CD4-positive, alpha-beta T cell (primary cell): ENCODE measurements around the gene RAI14. TPM values are rescaled to one million over a fixed set of nuclear protein-coding genes. Genes with fewer than 3 reads are reported as not detected.

Source experiments
- ATAC-seq: fragments of 200-7000 bp; cut with Tn5 transposase; one replicate; pipeline ENCODE4 v1.10.0; 2022; ENCODE audit warnings: mild to moderate bottlenecking; ENCODE audit not compliant: poor library complexity
- CTCF ChIA-PET: fragments of 350-600 bp; sonication (Branson Sonifier 250); formaldehyde crosslinking; loops from one replicate; lab custom pipeline; 2021; ENCODE audit warnings: antibody characterized with exemption, inconsistent platforms; lab: Charles Lee
- POLR2A ChIA-PET: fragments of 350-600 bp; sonication (Branson Sonifier 250); formaldehyde crosslinking; loops from one replicate; lab custom pipeline; 2021; ENCODE audit warnings: antibody characterized with exemption, inconsistent platforms; lab: Charles Lee
- DNase-seq, 14 experiments: peaks; one replicate each; pipeline ENCODE4 v3.0.0-alpha.2; 2013 to 2020; ENCODE audit warnings: mixed read lengths in 2 of 14
- H3K27ac ChIP-seq, 2 donors: one replicate each; pipeline versions ENCODE4 v1.5.1 to v1.7.0; 2013; ENCODE audit warnings: low read length in 2 of 2, low read depth in 1 of 2, mild to moderate bottlenecking in 1 of 2
- H3K27me3 ChIP-seq, 2 experiments: 1 replicate in 1 of 2; 2 replicates in 1 of 2; pipeline versions ENCODE4 v1.6.1 to v1.7.0; 2013; ENCODE audit warnings: low read length in 2 of 2, control low read depth in 1 of 2, mild to moderate bottlenecking in 1 of 2, moderate library complexity in 1 of 2; ENCODE audit not compliant: insufficient read depth in 2 of 2, control insufficient read depth in 1 of 2
- H3K36me3 ChIP-seq: one replicate; pipeline ENCODE4 v1.6.1; 2013; ENCODE audit warnings: low read length, control low read depth; ENCODE audit not compliant: insufficient read depth
- H3K4me1 ChIP-seq: one replicate; pipeline ENCODE4 v1.6.1; 2013; ENCODE audit warnings: low read length, control low read depth; ENCODE audit not compliant: insufficient read depth
- H3K4me3 ChIP-seq: one replicate; pipeline ENCODE4 v1.5.1; 2013; ENCODE audit warnings: mild to moderate bottlenecking, low read length, moderate library complexity
- H3K9me3 ChIP-seq, 2 experiments: 1 replicate in 1 of 2; 2 replicates in 1 of 2; pipeline versions ENCODE4 v1.6.1 to v1.7.0; 2013; ENCODE audit warnings: low read length in 2 of 2, mild to moderate bottlenecking in 2 of 2, control low read depth in 1 of 2, moderate library complexity in 1 of 2; ENCODE audit not compliant: control insufficient read depth in 1 of 2, insufficient read depth in 1 of 2
- H3K27ac Mint-ChIP-seq: one replicate; pipeline ENCODE4 v1.8.0; 2020; ENCODE audit warnings: mixed read lengths
- H3K27me3 Mint-ChIP-seq: one replicate; pipeline ENCODE4 v1.8.0; 2021; ENCODE audit warnings: mixed read lengths
- H3K36me3 Mint-ChIP-seq: one replicate; pipeline ENCODE4 v1.8.0; 2021; ENCODE audit warnings: low read depth, mixed read lengths
- H3K4me1 Mint-ChIP-seq: one replicate; pipeline ENCODE4 v1.8.0; 2021; ENCODE audit warnings: low read depth, mixed read lengths
- H3K4me3 Mint-ChIP-seq: one replicate; pipeline ENCODE4 v1.8.0; 2020; ENCODE audit warnings: mild to moderate bottlenecking, mixed read lengths
- H3K9me3 Mint-ChIP-seq: one replicate; pipeline ENCODE4 v1.8.0; 2020; ENCODE audit warnings: mixed read lengths
- intact Hi-C, 2 experiments: fragments of 100-400 bp; cut with DNase I in 1 of 2; cut with micrococcal nuclease in 1 of 2; formaldehyde crosslinking; loops; one replicate each; pipeline versions ENCODE4 v1.15.1 to v1.9.0; 2023 to 2025; cut with DNase I, micrococcal nuclease
- total RNA-seq, 174 experiments: library from RNA in 2 of 174; stranded (reverse) in 2 of 174; gene quantifications; one replicate each; pipeline ENCODE4 v1.2.3 and lab custom pipeline; 2021 to 2026
- TF ChIP-seq, protein P1 (sequence below): fragments of 200-600 bp; IDR thresholded peaks from one replicate; pipeline ENCODE4 v1.8.0; 2022; ENCODE audit warnings: antibody characterized with exemption, mild to moderate bottlenecking

Gene RAI14
- total RNA-seq, 2 experiments from 2014 or later = 0.20 to 0.60 TPM

DNA sequence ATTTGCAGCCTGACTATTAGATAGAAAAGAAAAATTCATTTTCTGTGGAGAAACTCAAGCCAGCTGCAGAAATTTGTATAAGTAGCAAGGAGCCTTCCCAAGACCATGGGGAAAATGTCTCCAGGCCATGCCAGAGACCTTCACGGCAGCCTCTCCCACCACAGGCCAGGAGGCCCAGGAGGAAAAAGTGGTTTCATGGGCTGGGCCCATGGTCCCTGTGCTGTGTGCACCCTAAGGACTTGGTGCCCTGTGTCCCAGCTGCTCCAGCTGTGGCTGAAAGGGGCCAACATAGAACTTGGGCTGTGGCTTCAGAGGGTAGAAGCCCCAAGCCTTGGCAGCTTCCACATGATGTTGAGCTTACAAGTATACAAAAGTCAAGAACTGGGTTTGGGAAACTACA is 109.5 kb downstream of the RAI14 start:
- Mint-ChIP-seq H3K27me3 (peaks cover 5% of the 10 kb centered on the region), H3K36me3 (no peaks in the 10 kb centered on the region), H3K4me3 (no peak overlapping the region), H3K4me1 (no peaks in the 10 kb centered on the region), H3K9me3 (peaks cover 2% of the 10 kb centered on the region), H3K27ac (no peak overlapping the region)
- H3K4me3 ChIP-seq = no peak overlapping the region
- H3K36me3 ChIP-seq = no peaks in the 10 kb centered on the region
- ATAC-seq = no peak
- POLR2A ChIA-PET = no interaction called here
- H3K9me3 ChIP-seq = peaks cover 0 to 3% of the 10 kb centered on the region in 2 experiments
- DNase-seq = no peak
- CTCF ChIA-PET = no interaction called here
- peaks cover 0 to 7% of the 10 kb centered on the region in 2 experiments for H3K27me3 ChIP-seq
- H3K4me1 ChIP-seq = no peaks in the 10 kb centered on the region
- no peak overlapping the region for H3K27ac ChIP-seq
- TF ChIP-seq, protein P1, sequence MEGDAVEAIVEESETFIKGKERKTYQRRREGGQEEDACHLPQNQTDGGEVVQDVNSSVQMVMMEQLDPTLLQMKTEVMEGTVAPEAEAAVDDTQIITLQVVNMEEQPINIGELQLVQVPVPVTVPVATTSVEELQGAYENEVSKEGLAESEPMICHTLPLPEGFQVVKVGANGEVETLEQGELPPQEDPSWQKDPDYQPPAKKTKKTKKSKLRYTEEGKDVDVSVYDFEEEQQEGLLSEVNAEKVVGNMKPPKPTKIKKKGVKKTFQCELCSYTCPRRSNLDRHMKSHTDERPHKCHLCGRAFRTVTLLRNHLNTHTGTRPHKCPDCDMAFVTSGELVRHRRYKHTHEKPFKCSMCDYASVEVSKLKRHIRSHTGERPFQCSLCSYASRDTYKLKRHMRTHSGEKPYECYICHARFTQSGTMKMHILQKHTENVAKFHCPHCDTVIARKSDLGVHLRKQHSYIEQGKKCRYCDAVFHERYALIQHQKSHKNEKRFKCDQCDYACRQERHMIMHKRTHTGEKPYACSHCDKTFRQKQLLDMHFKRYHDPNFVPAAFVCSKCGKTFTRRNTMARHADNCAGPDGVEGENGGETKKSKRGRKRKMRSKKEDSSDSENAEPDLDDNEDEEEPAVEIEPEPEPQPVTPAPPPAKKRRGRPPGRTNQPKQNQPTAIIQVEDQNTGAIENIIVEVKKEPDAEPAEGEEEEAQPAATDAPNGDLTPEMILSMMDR = no peak
- intact Hi-C loops = no loop called here

DNA sequence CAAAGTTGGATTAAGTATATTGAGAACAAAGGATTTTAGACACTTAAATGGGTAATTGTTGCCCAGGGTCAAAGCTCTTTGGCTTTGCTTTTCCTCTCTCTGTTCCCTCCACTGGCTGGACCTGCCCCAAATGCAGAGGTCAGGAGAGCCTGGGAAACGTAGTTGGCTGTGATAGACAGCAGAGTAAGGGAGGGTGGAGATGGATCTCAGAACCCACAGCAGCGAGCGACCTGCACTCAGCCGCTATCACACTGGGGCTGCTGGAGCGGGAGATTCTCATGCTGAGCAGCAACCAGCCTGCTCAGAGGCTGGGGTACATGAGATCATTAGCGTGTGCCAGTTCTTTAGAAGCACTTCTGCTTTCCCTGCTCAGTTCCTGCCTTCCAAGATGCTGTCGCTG is 111.1 kb downstream of the RAI14 start:
- no peak for ATAC-seq
- POLR2A ChIA-PET = no interaction called here

DNA sequence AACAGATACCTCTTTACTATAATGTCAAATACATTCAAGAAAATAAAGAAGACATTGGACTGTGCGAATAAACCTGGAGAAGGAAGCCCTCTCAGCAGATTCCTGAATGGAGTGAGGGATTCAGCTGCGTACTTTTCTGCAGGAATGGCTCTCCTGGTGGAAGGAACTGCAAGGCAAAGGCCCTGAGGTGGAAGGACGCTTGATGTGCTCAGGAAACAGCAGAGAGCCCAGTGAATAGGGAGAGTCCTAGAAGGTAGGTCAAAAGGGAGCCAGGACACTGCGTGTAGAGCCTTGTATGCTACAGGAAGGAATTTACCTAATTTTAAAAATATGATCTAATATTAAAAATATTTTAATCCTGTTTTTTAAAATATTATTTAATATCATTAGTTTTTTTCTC is 114.4 kb downstream of the RAI14 start:
- Histone ChIP-seq H3K4me3 (no peak overlapping the region), H3K36me3 (no peaks in the 10 kb centered on the region), H3K4me1 (no peaks in the 10 kb centered on the region), H3K27ac (no peak overlapping the region), H3K9me3 (peaks cover 0 to 3% of the 10 kb centered on the region in 2 experiments), H3K27me3 (peaks cover 6 to 7% of the 10 kb centered on the region in 2 experiments)
- Mint-ChIP-seq H3K9me3 (peaks cover 7% of the 10 kb centered on the region), H3K4me3 (no peak overlapping the region), H3K36me3 (no peaks in the 10 kb centered on the region), H3K27ac (no peak overlapping the region), H3K27me3 (peaks cover 23% of the 10 kb centered on the region), H3K4me1 (no peaks in the 10 kb centered on the region)
- DNase-seq = no peak
- CTCF ChIA-PET = no interaction called here
- TF ChIP-seq, protein P1 = no peak
- ATAC-seq = no peak
- POLR2A ChIA-PET = no interaction called here
- intact Hi-C loops = no loop called here

More for the DNA sequence above, 111.1 kb downstream of the RAI14 start:
- Histone ChIP-seq H3K27me3 (peaks cover 3 to 7% of the 10 kb centered on the region in 2 experiments), H3K4me1 (no peaks in the 10 kb centered on the region), H3K4me3 (no peak overlapping the region), H3K27ac (no peak overlapping the region), H3K9me3 (peaks cover 0 to 3% of the 10 kb centered on the region in 2 experiments), H3K36me3 (no peaks in the 10 kb centered on the region)
- no peak for DNase-seq
- intact Hi-C loops = no loop called here
- peaks cover 2% of the 10 kb centered on the region for H3K9me3 Mint-ChIP-seq
- CTCF ChIA-PET = no interaction called here
- H3K4me1 Mint-ChIP-seq = no peaks in the 10 kb centered on the region
- no peak overlapping the region for H3K4me3 Mint-ChIP-seq
- TF ChIP-seq, protein P1 = no peak
- no peaks in the 10 kb centered on the region for H3K36me3 Mint-ChIP-seq
- peaks cover 9% of the 10 kb centered on the region for H3K27me3 Mint-ChIP-seq
- no peak overlapping the region for H3K27ac Mint-ChIP-seq
